ENCODE measurements around the gene CMIP.

Gene CMIP

GRCh38 chr16:81549547-81550431, 105.2 kb downstream of the CMIP start:
- DNase-seq (ENCODE audit: low read depth in 3 of 3): no peak

DNA sequence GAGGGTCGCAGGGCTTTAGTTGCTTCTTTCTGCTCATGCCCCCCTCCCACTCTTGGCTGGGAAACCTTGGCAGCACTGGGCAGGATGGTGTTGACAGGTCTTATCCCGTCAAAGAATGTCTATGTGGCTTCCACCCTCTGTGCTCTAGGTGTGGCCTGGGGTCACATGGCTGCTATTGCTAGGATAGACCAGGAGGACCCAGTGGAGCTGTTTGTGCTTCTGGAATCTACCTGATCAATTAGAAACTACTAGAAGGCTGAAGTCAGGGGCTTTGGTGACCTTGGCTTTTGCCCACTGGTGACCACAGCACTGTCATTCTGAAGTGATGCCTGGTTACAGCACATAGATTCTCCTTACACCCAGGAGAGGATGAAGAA, 105.8 kb downstream of the CMIP start:
- DNase-seq (ENCODE audit: low read depth in 3 of 3): no peak

DNA sequence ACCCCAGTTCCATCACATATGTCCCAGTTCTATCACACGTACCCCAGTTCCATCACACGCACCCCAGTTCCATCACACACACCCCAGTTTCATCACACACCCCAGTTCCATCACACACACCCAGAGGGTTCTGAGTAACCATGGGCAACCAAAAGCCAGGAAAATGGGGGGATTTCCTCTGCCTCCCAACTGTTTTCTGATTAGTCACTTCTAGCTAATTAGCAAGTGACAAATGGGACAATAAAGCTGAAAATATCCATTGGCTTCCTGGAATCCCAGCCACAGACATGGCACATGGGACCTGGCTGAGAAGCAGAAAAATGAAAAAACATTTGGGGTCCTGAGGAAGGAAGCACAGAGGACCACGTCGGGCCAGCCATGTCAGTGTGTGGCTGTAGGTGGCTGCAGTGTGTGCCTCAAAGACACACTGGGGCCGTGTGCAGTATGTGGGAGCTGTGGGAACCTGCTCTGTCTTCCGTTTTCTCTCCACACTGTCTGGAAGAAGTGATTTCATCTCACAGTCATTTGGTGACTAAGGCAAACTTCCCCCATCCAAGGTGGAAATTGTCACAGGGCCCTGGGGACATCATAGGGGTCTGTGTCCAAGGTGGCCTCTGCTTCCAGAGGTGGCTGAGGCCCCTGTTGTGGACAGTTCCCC, 106.7 kb downstream of the CMIP start:
- DNase-seq (ENCODE audit: low read depth in 3 of 3): no peak

- DNase-seq (ENCODE audit: low read depth in 3 of 3): no peak
These were observed 107.3 kb downstream of the CMIP start for GRCh38 chr16:81551821-81552304.

- no peak for DNase-seq (ENCODE audit: low read depth in 3 of 3)
These were observed 108.1 kb downstream of the CMIP start for GRCh38 chr16:81552743-81553079.

DNA sequence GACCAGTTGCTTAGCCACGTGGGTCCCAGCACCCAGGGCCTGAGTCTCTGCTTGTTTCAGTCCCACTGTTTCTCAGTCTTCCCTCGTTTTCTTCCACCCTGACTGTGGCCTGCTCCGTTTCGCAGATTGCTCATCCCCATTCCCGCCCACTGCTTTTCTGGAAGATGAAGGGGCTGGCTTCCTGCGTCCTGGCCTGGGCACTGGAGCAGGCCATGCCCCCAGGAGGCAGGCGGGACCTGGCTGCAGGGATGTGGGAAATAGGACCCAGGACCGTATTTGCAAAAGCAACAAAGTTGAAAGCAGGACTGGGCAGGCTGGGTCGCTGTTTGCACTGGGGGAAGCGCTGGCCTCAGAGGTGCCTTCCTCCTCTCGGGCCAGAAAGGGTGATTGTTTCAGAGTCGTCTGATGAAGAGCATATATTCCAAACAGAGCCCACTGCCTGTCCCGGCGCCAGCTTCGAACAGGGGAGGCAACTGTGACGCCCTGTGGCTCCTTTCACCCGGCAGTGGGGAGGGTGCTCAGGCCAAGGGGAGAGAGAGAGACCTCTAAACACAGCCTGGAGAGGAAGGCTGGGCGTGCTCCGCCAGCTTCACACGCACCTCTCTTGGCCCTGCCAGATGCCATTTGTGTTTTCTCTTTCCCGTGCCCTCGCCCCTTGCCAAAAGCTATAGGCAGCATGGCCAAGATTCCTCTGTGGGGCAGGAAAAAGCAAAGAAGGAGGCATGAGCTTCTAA, 108.6 kb downstream of the CMIP start:
- no peak for DNase-seq (ENCODE audit: low read depth in 3 of 3)

GRCh38 chr16:81553814-81554675, 109.4 kb downstream of the CMIP start:
- no peak for DNase-seq (ENCODE audit: low read depth in 3 of 3)

- DNase-seq (ENCODE audit: low read depth in 3 of 3): no peak
These were observed 110.4 kb downstream of the CMIP start for GRCh38 chr16:81554979-81555378.

GRCh38 chr16:81555660-81556059, 111.1 kb downstream of the CMIP start:
- DNase-seq (ENCODE audit: low read depth in 3 of 3): no peak

GRCh38 chr16:81556715-81557284, 112.2 kb downstream of the CMIP start:
- no peak for DNase-seq (ENCODE audit: low read depth in 3 of 3)

- DNase-seq (ENCODE audit: low read depth in 3 of 3): no peak
These were observed 113.5 kb downstream of the CMIP start for GRCh38 chr16:81558077-81558443.

DNA sequence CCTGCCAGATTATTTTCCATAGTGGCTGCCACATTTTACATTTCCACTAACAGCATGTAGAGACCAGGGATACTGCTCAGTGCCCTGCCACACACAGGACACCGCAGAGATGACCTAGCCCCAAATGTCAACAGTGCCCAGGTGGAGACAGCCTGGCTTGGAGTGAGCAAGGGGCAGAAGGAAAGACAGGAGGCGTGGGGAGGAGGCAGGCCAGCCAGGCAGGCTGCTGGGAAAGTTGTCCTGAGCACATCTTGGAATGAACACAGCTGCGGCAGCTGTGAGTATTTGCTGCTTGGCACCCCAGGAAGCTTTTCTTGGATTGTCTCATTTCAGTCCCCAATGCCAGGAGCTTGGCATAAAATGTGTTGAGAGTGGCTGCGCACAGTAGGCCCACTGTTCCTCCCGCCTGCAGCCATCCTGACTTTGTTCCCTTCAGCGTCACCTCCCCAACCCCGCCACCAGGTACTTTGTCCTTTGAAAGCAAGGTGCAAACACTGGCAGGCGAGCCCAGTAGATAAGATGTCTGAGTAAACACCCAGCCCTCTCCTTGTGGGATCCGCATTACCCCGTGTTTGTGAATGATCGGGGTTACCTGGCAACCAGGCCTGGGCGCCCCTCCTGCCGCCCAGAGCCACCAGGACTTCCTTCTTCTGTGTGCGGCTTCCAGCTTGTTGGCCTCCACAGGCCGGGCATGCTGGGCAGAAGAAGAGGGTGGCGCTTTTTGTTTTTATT, 114.0 kb downstream of the CMIP start:
- no peak for DNase-seq (ENCODE audit: low read depth in 3 of 3)

GRCh38 chr16:81560979-81561657, 116.5 kb downstream of the CMIP start:
- no peak for DNase-seq (ENCODE audit: low read depth in 3 of 3)

DNA sequence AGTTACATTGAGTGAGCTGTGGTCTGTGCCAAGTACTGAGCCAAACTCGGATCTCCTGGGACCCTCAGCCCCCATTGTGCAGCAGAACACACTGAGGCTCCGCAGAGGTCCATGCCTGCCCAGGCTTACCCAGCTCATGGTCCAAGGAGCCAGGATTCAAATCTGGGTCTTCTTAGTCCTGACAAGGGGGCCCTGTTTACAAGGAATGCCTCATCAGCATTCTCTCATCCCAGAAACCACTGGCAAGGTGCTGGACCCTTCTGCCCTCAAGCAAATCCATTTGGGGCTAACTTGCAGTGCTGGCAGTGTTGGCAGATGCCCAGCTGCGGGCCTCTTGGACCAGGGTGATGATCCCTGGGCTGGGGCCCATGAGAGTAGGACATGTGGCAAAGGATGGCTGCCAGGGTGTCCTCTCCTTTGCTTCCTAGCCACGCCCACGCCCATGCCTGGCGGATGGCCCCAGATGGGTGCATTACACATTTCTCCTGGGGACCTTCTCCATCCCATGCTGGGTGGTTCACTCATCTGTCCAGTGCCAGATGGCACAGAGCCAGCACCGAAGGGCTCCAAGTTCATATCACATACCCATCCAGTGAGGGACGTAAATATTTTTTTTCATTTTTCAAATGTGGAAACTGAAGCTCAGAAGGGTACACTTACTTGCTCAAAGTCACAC, 117.7 kb downstream of the CMIP start:
- no peak for DNase-seq (ENCODE audit: low read depth in 3 of 3)

- no peak for DNase-seq (ENCODE audit: low read depth in 3 of 3)
These were observed 118.3 kb downstream of the CMIP start for GRCh38 chr16:81562926-81563325.

DNA sequence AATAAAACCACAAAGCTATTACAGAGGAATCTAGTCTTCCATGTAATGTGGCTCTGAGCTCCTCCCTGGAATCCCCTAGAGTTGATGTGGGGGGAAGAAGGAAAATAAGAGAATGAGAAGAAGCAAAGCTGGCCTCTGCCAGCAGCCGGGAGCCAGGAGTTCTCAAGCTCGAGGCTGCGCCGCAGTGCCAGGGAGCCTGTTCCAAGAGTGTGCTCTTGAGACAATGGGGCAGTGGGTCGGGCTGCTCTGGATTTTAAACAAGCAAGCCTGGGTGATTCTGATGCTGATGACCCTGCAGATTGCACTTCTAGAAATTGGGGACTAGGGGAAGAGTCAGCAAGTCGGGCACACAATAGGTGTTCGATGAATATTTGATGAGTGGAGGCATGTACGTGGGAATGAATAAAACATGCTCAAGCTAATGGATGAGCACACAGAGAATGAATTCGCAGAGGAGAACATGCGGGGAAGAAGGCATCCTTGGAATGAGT, 119.9 kb downstream of the CMIP start:
- DNase-seq (ENCODE audit: low read depth in 3 of 3): no peak

DNA sequence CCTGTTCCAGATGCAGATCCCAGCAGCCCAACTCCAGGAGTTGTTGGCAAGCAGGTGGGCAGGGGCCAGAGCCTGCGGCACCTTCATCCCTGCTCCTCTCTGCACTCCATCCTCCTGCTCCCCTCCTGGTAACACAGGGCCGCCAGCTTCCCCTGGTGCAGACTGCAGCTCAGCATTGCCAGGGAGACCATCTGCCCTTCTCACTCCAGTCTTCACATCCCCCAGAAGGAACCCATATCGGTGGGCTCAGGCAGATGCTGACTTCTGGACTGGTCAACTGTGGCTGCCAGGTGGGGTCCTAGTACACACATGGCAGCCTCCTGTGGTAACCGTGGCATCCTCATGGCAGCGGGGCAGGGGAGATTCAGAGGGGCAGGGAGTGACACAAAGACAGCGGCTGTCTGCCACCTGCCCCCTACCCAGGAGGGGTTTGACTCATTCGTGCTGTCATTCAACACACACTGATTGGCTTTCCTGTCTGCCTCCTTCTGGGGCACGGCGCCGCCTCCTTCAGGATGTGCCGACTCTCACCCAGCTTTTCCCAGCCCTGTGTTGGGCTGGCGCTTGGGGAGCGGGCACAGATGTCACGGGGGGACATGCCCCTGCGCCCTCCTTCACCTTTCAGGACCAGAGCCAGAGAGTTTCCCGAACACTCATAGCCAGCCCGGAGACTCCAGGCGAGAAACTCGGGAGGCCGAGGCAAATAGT, 120.9 kb downstream of the CMIP start:
- DNase-seq (ENCODE audit: low read depth in 3 of 3): no peak

Measured in stimulated activated CD4-positive, alpha-beta T cell treated with anti-CD3 and anti-CD28 coated beads, TNF-alpha, amount 100 ng/mL, for 4 hours (primary cell).